H9 (cell line): Measurements from ENCODE around the gene AMMECR1L. TPM values are rescaled to one million over a fixed set of nuclear protein-coding genes. Genes with fewer than 3 reads are reported as not detected.

Experiments
- DNase-seq: peaks from one replicate; pipeline ENCODE4 v3.0.0-alpha.2; 2017
- H2AFZ ChIP-seq: one replicate; pipeline ENCODE4 v1.6.1; 2013; ENCODE audit warnings: mild to moderate bottlenecking, low read length, control low read depth, moderate library complexity
- H2AK5ac ChIP-seq: 2 replicates; pipeline ENCODE4 v1.6.1; 2013; ENCODE audit warnings: low read length, control low read depth, mixed read lengths; ENCODE audit not compliant: insufficient read length
- H2BK120ac ChIP-seq: one replicate; pipeline ENCODE4 v1.6.1; 2013; ENCODE audit warnings: low read depth, mild to moderate bottlenecking, low read length, control low read depth, inconsistent platforms; ENCODE audit not compliant: poor library complexity, severe bottlenecking
- H2BK12ac ChIP-seq: 2 replicates; pipeline ENCODE4 v1.6.1; 2013; ENCODE audit warnings: low read length, control low read depth, mixed read lengths, low read depth; ENCODE audit not compliant: insufficient read length
- H2BK15ac ChIP-seq: 2 replicates; pipeline ENCODE4 v1.6.1; 2013; ENCODE audit warnings: low read depth, low read length, control low read depth
- H2BK20ac ChIP-seq: one replicate; pipeline ENCODE4 v1.6.1; 2013; ENCODE audit warnings: low read depth, mild to moderate bottlenecking, low read length, control low read depth, inconsistent platforms; ENCODE audit not compliant: poor library complexity, severe bottlenecking
- H2BK5ac ChIP-seq: 2 replicates; pipeline ENCODE4 v1.6.1; 2013; ENCODE audit warnings: low read length, control low read depth, mixed read lengths; ENCODE audit not compliant: insufficient read length
- H3K14ac ChIP-seq: 2 replicates; pipeline ENCODE4 v1.6.1; 2013; ENCODE audit warnings: low read length, control low read depth; ENCODE audit not compliant: insufficient read depth
- H3K18ac ChIP-seq: 2 replicates; pipeline ENCODE4 v1.6.1; 2013; ENCODE audit warnings: low read depth, mild to moderate bottlenecking, mixed read lengths, low read length, control low read depth; ENCODE audit not compliant: insufficient read length
- H3K23ac ChIP-seq: 2 replicates; pipeline ENCODE4 v1.6.1; 2013; ENCODE audit warnings: low read length, control low read depth, mixed read lengths, low read depth; ENCODE audit not compliant: insufficient read length
- H3K23me2 ChIP-seq: 2 replicates; pipeline ENCODE4 v1.6.1; 2013; ENCODE audit warnings: low read depth, mild to moderate bottlenecking, mixed read lengths, low read length, control low read depth; ENCODE audit not compliant: insufficient read length, poor library complexity, severe bottlenecking
- H3K27ac ChIP-seq: 2 replicates; pipeline ENCODE4 v1.5.1; 2013; ENCODE audit warnings: low read length, control low read depth, mixed read lengths, low read depth; ENCODE audit not compliant: insufficient read length
- H3K27me3 ChIP-seq: 2 replicates; pipeline ENCODE4 v1.6.1; 2013; ENCODE audit warnings: low read length, control low read depth, inconsistent platforms; ENCODE audit not compliant: insufficient read depth
- H3K4ac ChIP-seq: 2 replicates; pipeline ENCODE4 v1.6.1; 2013; ENCODE audit warnings: low read depth, mild to moderate bottlenecking, control low read depth, inconsistent platforms, low read length, moderate library complexity
- H3K4me1 ChIP-seq: 2 replicates; pipeline ENCODE4 v1.6.1; 2013; ENCODE audit warnings: low read length, control low read depth, inconsistent platforms; ENCODE audit not compliant: insufficient read depth
- H3K4me2 ChIP-seq: 2 replicates; pipeline ENCODE4 v1.6.1; 2013; ENCODE audit warnings: low read length, control low read depth, mixed read lengths; ENCODE audit not compliant: insufficient read length, insufficient read depth
- H3K56ac ChIP-seq: 2 replicates; pipeline ENCODE4 v1.6.1; 2013; ENCODE audit warnings: low read depth, mild to moderate bottlenecking, mixed read lengths, low read length, control low read depth; ENCODE audit not compliant: insufficient read length
- H3K79me1 ChIP-seq: 2 replicates; pipeline ENCODE4 v1.6.1; 2013; ENCODE audit warnings: low read depth, mild to moderate bottlenecking, moderate library complexity, low read length, control low read depth, inconsistent platforms; ENCODE audit not compliant: insufficient read depth, poor library complexity, severe bottlenecking
- H3K79me2 ChIP-seq: 2 replicates; pipeline ENCODE4 v1.6.1; 2013; ENCODE audit warnings: low read length, control low read depth, inconsistent platforms; ENCODE audit not compliant: insufficient read depth
- H3K9ac ChIP-seq: 2 replicates; pipeline ENCODE4 v1.6.1; 2013; ENCODE audit warnings: low read length, control low read depth, mixed read lengths; ENCODE audit not compliant: insufficient read length; ENCODE audit errors: extremely low read depth
- H3K9me3 ChIP-seq: one replicate; pipeline ENCODE4 v1.6.1; 2013; ENCODE audit warnings: low read depth, low read length, inconsistent platforms; ENCODE audit not compliant: control insufficient read depth
- H3T11ph ChIP-seq: one replicate; pipeline ENCODE4 v1.6.1; 2013; ENCODE audit warnings: mild to moderate bottlenecking, low read length, control low read depth, inconsistent platforms
- H4K20me1 ChIP-seq: one replicate; pipeline ENCODE4 v1.6.1; 2013; ENCODE audit not compliant: control insufficient read depth, insufficient read length, insufficient read depth
- H4K5ac ChIP-seq: 2 replicates; pipeline ENCODE4 v1.6.1; 2013; ENCODE audit warnings: low read depth, mild to moderate bottlenecking, mixed read lengths, low read length, control low read depth; ENCODE audit not compliant: insufficient read length
- H4K8ac ChIP-seq: replicated peaks from 2 replicates; pipeline ENCODE4 v1.6.1; 2013; ENCODE audit warnings: low read length, control low read depth, mixed read lengths, low read depth; ENCODE audit not compliant: insufficient read length
- H4K91ac ChIP-seq: 2 replicates; pipeline ENCODE4 v1.6.1; 2013; ENCODE audit warnings: low read depth, mild to moderate bottlenecking, moderate library complexity, mixed read lengths, low read length, control low read depth; ENCODE audit not compliant: insufficient read length
- H3K27ac Mint-ChIP-seq, 3 experiments: 2 replicates in 2 of 3; 3 replicates in 1 of 3; pipeline ENCODE4 v1.8.0; 2020 to 2021; ENCODE audit warnings: mixed read lengths in 3 of 3, mild to moderate bottlenecking in 1 of 3, moderate library complexity in 1 of 3
- H3K27me3 Mint-ChIP-seq: 2 replicates; pipeline ENCODE4 v1.8.0; 2021; ENCODE audit warnings: low read depth, mild to moderate bottlenecking, moderate library complexity, mixed read lengths
- H3K36me3 Mint-ChIP-seq, 3 experiments: 2 replicates in 2 of 3; 3 replicates in 1 of 3; pipeline ENCODE4 v1.8.0; 2020 to 2021; ENCODE audit warnings: low read depth in 3 of 3, mixed read lengths in 3 of 3; ENCODE audit not compliant: insufficient read depth in 1 of 3
- H3K4me1 Mint-ChIP-seq, 2 experiments: 2 replicates each; pipeline ENCODE4 v1.8.0; 2020; ENCODE audit warnings: mixed read lengths in 2 of 2
- H3K4me3 Mint-ChIP-seq, 2 experiments: 2 replicates in 1 of 2; 3 replicates in 1 of 2; pipeline ENCODE4 v1.8.0; 2020 to 2021; ENCODE audit warnings: mild to moderate bottlenecking in 2 of 2, mixed read lengths in 2 of 2, moderate library complexity in 1 of 2
- H3K9me3 Mint-ChIP-seq, 2 experiments: 2 replicates in 1 of 2; 3 replicates in 1 of 2; pipeline ENCODE4 v1.8.0; 2020; ENCODE audit warnings: mild to moderate bottlenecking in 2 of 2, mixed read lengths in 2 of 2, moderate library complexity in 1 of 2
- CTCF ChIP-seq: fragments of 200-600 bp; sonication (generic); conservative IDR thresholded peaks from 3 replicates; pipeline ENCODE4 v1.8.0; 2021; ENCODE audit warnings: antibody characterized with exemption, mild to moderate bottlenecking
- WGBS: extraction: QIAGEN DNeasy Blood & Tissue Kit; methylation state at CpG from one replicate; pipeline ENCODE4 v1.1.7; 2013; ENCODE audit warnings: missing lambda C conversion rate, low lambda C conversion rate, mixed read lengths; ENCODE audit not compliant: insufficient read length; ENCODE audit errors: extremely low coverage; 5-methylcytosine and 5-hydroxymethylcytosine counted together
- total RNA-seq: library from RNA; stranded (reverse); gene quantifications from 2 replicates; pipeline ENCODE4 v1.2.1, GENCODE V29; 2021

The AMMECR1L gene
- total RNA-seq, 1 experiment from 2014 or later: 20.0 TPM

GRCh38 chr2:127911737-127912136, 26.0 kb upstream of the AMMECR1L start:
- H2BK15ac ChIP-seq: no peak overlapping the region
- H4K5ac ChIP-seq: no peak overlapping the region
- no peak overlapping the region for H3K4me2 ChIP-seq
- H2BK12ac ChIP-seq: no peak overlapping the region
- H3K27ac Mint-ChIP-seq: no peak overlapping the region
- no peaks in the 10 kb centered on the region for H3K4me1 Mint-ChIP-seq
- H3K14ac ChIP-seq: no peak overlapping the region
- no peak overlapping the region for H2BK120ac ChIP-seq
- H4K20me1 ChIP-seq: no peaks in the 10 kb centered on the region
- no peak overlapping the region for H4K91ac ChIP-seq
- H3K4ac ChIP-seq: no peak overlapping the region
- H3K9me3 Mint-ChIP-seq: no peaks in the 10 kb centered on the region; a peak in 1 of 5 replicates
- no peaks in the 10 kb centered on the region for H3K79me1 ChIP-seq
- no peak overlapping the region for H3K27ac ChIP-seq
- no peak for DNase-seq
- no peak for TF ChIP-seq CTCF
- no peak overlapping the region for H2AK5ac ChIP-seq
- no peaks in the 10 kb centered on the region for H3K9me3 ChIP-seq
- no peaks in the 10 kb centered on the region for H3K36me3 Mint-ChIP-seq
- no peak overlapping the region for H3K9ac ChIP-seq
- no peak overlapping the region for H3K4me3 Mint-ChIP-seq
- no peak overlapping the region for H2BK5ac ChIP-seq
- no peak overlapping the region for H3K18ac ChIP-seq
- no peaks in the 10 kb centered on the region for H3K79me2 ChIP-seq
- no peaks in the 10 kb centered on the region for H3K27me3 ChIP-seq
- no peaks in the 10 kb centered on the region for H3K23me2 ChIP-seq
- no CpG with 5 or more reads among the region's 2 CpGs for WGBS
- peaks cover 3% of the 10 kb centered on the region for H3K27me3 Mint-ChIP-seq
- no peak overlapping the region for H2AFZ ChIP-seq
- H3K56ac ChIP-seq: no peak overlapping the region
- H3T11ph ChIP-seq: no peak overlapping the region
- no peak overlapping the region for H2BK20ac ChIP-seq
- H3K23ac ChIP-seq: no peak overlapping the region
- H4K8ac ChIP-seq: no peak overlapping the region
- no peaks in the 10 kb centered on the region for H3K4me1 ChIP-seq
